GM12891 (cell line): ENCODE results near the gene SLAMF9.
"Not testable (repeated sequence)": the region's sequence is repeated elsewhere in the genome, so short reads cannot be mapped to it uniquely, and the experiment has no call there.

Experiments
- DNase-seq: peaks from one replicate; pipeline ENCODE4 v3.0.0; 2011; ENCODE audit warnings: low spot score; ENCODE audit not compliant: insufficient read length
- FAIRE-seq: peaks from 2 replicates; lab custom pipeline; 2011; peaks lifted over from hg19 to GRCh38; lab: Jason Lieb, UNC
- PAX5 ChIP-seq: IDR thresholded peaks from 2 replicates; pipeline ENCODE4 v1.6.1; 2011; ENCODE audit warnings: low read length, moderate library complexity, mild to moderate bottlenecking; ENCODE audit not compliant: insufficient read depth, severe bottlenecking
- POLR2A ChIP-seq: IDR thresholded peaks from 2 replicates; pipeline ENCODE4 v1.6.1; 2011; ENCODE audit warnings: low read depth, low read length, control low read depth
- POLR2AphosphoS5 ChIP-seq: IDR thresholded peaks from 2 replicates; pipeline ENCODE4 v1.6.1; 2011; ENCODE audit warnings: low read depth, low read length, control low read depth
- POU2F2 ChIP-seq: IDR thresholded peaks from 2 replicates; pipeline ENCODE4 v1.6.1; 2011; ENCODE audit warnings: low read depth, mild to moderate bottlenecking, control low read depth, low read length, moderate library complexity
- SPI1 ChIP-seq: IDR thresholded peaks from 2 replicates; pipeline ENCODE4 v1.6.1; 2011; ENCODE audit warnings: low read depth, low read length, control low read depth
- TAF1 ChIP-seq: IDR thresholded peaks from 2 replicates; pipeline ENCODE4 v1.6.1; 2011; ENCODE audit warnings: low read depth, low read length, control low read depth

The SLAMF9 gene

GRCh38 chr1:159911326-159912070 lies 42.5 kb downstream of the SLAMF9 start:
- peak; percentile 57 for FAIRE-seq
- TF ChIP-seq POLR2AphosphoS5 (no peak), TAF1 (no peak), PAX5 (no peak), SPI1 (no peak), POLR2A (no peak), POU2F2 (no peak)
- DNase-seq: no peak

GRCh38 chr1:159908031-159908940 lies 45.8 kb downstream of the SLAMF9 start:
- FAIRE-seq: no peak
- TF ChIP-seq TAF1 (no peak), POU2F2 (no peak), SPI1 (no peak), POLR2A (no peak), PAX5 (no peak), POLR2AphosphoS5 (no peak)
- no peak for DNase-seq

- TF ChIP-seq PAX5 (no peak), TAF1 (no peak), POLR2A (no peak), POU2F2 (no peak), POLR2AphosphoS5 (no peak), SPI1 (no peak)
- FAIRE-seq: no peak
- no peak for DNase-seq
These were observed 47.1 kb downstream of the SLAMF9 start for GRCh38 chr1:159906960-159907359.

- not testable (repeated sequence) for FAIRE-seq, DNase-seq
These were observed 50.0 kb downstream of the SLAMF9 start for GRCh38 chr1:159904036-159904435.

- TF ChIP-seq POLR2AphosphoS5 (no peak), TAF1 (no peak), SPI1 (no peak), POLR2A (no peak), POU2F2 (no peak), PAX5 (no peak)
- DNase-seq (no peak), FAIRE-seq (no peak)
These were observed 51.5 kb downstream of the SLAMF9 start for GRCh38 chr1:159902541-159902940.
